NB4 (cell line): ENCODE results near the gene DYNC1I1.

Source experiments
- DNase-seq: peaks from one replicate; pipeline ENCODE4 v3.0.0; 2010; ENCODE audit warnings: low read depth
- H3K4me3 ChIP-seq: one replicate; pipeline ENCODE4 v1.5.1; 2011; ENCODE audit warnings: mild to moderate bottlenecking, low read depth, low read length, moderate library complexity
- MYC ChIP-seq: IDR thresholded peaks from 2 replicates; pipeline ENCODE4 v1.6.1; 2011; ENCODE audit warnings: low read depth, low read length
- POLR2A ChIP-seq: IDR thresholded peaks from 2 replicates; pipeline ENCODE4 v1.6.1; 2011; ENCODE audit warnings: mild to moderate bottlenecking; ENCODE audit not compliant: insufficient read length; ENCODE audit errors: extremely low read depth
- TF ChIP-seq, protein P1 (sequence below): IDR thresholded peaks from 2 replicates; pipeline ENCODE4 v1.6.1; 2011; ENCODE audit warnings: low read depth, low read length
- TF ChIP-seq, protein P2 (sequence below): IDR thresholded peaks from one replicate; pipeline ENCODE4 v1.5.1; 2012; ENCODE audit warnings: low read depth, low read length

The DYNC1I1 gene

DNA sequence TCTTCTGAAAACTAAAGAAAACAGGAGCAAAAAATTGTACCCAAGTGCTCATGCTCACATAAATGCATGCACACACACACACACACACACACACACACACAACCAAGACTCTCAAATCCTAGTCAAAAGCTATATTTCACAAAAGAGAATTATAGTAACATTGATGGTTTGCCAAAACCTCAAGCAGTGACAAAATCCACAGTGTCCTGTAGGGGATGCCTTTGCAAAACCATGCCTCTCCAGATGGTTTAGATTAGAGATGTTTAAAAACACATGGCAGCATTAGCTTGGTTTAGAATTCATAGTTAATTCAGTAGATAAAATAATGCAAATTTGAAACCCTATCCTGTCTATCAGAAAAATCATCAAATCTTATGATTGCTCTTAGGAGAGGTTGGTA is 232.2 kb downstream of the DYNC1I1 start:
- TF ChIP-seq POLR2A, result no peak
- TF ChIP-seq, protein P1, sequence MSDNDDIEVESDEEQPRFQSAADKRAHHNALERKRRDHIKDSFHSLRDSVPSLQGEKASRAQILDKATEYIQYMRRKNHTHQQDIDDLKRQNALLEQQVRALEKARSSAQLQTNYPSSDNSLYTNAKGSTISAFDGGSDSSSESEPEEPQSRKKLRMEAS, result no peak
- TF ChIP-seq, protein P2, sequence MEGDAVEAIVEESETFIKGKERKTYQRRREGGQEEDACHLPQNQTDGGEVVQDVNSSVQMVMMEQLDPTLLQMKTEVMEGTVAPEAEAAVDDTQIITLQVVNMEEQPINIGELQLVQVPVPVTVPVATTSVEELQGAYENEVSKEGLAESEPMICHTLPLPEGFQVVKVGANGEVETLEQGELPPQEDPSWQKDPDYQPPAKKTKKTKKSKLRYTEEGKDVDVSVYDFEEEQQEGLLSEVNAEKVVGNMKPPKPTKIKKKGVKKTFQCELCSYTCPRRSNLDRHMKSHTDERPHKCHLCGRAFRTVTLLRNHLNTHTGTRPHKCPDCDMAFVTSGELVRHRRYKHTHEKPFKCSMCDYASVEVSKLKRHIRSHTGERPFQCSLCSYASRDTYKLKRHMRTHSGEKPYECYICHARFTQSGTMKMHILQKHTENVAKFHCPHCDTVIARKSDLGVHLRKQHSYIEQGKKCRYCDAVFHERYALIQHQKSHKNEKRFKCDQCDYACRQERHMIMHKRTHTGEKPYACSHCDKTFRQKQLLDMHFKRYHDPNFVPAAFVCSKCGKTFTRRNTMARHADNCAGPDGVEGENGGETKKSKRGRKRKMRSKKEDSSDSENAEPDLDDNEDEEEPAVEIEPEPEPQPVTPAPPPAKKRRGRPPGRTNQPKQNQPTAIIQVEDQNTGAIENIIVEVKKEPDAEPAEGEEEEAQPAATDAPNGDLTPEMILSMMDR, result no peak
- no peak for TF ChIP-seq MYC
- H3K4me3 ChIP-seq, result no peak overlapping the region
- no peak for DNase-seq

DNA sequence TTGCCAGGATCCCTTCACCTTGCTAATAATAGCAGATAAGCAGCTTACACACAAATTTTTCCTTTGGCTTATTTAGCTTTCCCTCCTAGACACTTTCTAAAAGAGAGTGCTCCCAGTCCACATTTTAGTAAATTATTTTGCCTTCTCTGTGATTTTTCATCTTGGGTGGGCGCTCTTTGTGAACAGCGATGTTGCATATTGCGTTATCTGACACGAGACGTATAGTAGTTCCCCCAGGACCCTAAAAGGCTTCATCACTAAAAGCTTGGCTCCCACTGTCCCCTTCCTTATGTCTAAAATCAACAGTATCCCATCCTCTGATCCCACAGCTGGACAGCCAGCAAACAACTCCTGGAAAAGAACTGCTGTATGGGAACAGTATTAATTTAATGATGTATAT is 232.9 kb downstream of the DYNC1I1 start:
- H3K4me3 ChIP-seq, result no peak overlapping the region
- TF ChIP-seq, protein P2, result no peak
- no peak for TF ChIP-seq MYC
- TF ChIP-seq POLR2A, result no peak
- TF ChIP-seq, protein P1, result no peak
- no peak for DNase-seq

DNA sequence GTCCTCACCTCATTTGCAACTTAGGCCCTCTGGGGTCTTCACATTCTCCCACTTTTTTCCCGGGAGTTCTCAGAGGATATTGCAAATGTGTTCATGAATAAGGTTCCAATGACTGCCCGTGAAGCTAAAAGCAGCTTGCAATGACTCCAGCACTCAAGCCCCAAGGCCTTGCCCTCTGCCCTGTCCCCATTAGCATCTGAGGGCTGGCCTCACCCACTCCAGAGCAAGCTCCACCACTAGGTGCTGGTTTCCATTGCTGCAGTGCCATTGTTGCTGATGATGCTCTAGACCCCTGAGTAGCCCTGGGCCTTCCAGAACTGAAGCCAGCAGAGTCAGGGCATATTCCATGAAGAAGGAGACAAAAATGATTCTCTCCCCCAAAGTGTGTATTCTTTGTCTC is 236.8 kb downstream of the DYNC1I1 start:
- H3K4me3 ChIP-seq, result no peak overlapping the region
- TF ChIP-seq, protein P2, result no peak
- TF ChIP-seq MYC (no peak), POLR2A (no peak)
- TF ChIP-seq, protein P1, result no peak
- no peak for DNase-seq

DNA sequence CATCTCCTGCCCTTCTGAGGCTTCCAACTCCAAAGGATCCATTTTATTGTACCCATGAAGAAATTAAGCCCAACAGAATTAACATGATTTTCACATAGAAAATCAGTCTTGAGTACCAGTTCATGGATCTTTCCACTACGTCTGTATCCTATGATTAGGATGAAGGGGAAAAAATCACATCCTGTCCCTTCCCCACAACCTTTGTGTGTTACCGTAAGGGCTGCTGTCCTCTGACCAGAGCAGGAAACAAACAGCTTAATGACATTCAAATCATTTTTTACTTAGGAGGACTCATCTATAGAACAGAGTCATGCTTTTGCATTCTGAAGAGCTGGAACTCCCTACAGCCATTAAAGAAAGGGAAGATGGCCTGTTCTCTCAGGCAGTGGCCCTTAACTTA is 241.5 kb downstream of the DYNC1I1 start:
- TF ChIP-seq, protein P2, result no peak
- H3K4me3 ChIP-seq, result no peak overlapping the region
- no peak for DNase-seq

DNA sequence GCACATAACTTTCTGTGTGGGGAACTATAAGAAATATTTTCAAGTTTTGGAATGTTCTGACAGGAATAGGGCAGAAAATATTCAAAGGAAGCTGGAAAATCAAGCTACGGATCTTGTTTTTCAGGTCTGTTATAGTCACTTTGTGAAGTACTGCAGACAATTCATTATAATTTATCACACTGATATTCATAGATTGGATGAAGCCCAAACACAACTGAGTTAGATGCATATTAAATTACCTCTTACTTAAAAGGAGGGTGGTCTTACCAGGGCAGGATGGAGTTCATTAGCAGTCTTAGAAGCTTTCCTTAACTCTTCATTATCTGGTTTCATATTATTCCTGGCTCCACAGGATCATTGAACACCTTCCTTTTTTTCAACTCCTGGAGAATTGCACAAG is 242.3 kb downstream of the DYNC1I1 start:
- no peak for DNase-seq
- TF ChIP-seq, protein P2, result no peak
- TF ChIP-seq MYC (no peak), POLR2A (no peak)
- TF ChIP-seq, protein P1, result no peak
- no peak overlapping the region for H3K4me3 ChIP-seq

DNA sequence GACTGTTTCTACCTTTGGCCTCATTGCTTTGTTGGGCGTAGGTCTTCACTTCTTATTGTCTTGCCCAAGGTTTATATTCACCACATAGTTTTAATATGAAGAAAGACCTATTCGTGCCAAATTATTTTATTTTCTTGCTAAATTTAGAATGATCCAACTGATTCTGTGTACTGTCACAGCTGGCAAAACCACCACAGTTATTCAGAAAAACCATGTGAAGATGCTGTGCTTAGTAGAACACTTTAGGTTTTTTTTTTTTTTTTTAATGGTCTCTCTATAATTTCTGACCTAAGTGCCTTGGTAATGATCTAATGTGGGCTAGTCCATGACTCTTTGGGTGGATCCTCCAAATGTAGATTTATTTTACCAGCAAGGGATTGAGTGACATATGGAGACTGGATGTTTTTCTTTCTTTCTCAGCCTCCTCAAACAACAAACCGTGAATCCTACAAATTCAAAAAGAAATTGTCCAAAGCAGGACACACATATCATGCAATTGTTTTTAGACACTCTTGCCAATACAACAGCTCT is 243.8 kb downstream of the DYNC1I1 start:
- no peak overlapping the region for H3K4me3 ChIP-seq
- TF ChIP-seq, protein P2, result no peak
- TF ChIP-seq, protein P1, result no peak
- TF ChIP-seq MYC, result no peak
- TF ChIP-seq POLR2A, result no peak
- no peak for DNase-seq
